K562 treated with DMSO at 1 percent for 4 hours (cell line): ENCODE measurements around the gene ZDHHC1. TPM values are rescaled to one million over a fixed set of nuclear protein-coding genes. Genes with fewer than 3 reads are reported as not detected.

Experiments used
- total RNA-seq: library from RNA; unstranded; fragments of 300-600 nt; gene quantifications from 2 replicates; pipeline ENCODE4 v1.2.3, GENCODE V29; 2022; ENCODE audit not compliant: insufficient read depth

ZDHHC1 gene
- total RNA-seq, result not detected in 2 replicates

GRCh38 chr16:67415872-67416793, at the start of gene ZDHHC1:
Gene ZDHHC1, minus strand, starts transcription at chr16:67416477. Its CDS starts 8,702 bp downstream, at chr16:67407775.

GRCh38 chr16:67430977-67431774, 14.9 kb upstream of the ZDHHC1 start, which contains the start of gene HSD11B2:
Gene HSD11B2, plus strand, starts transcription at chr16:67431121. Its CDS starts 128 bp downstream, at chr16:67431249.

GRCh38 chr16:67393111-67393787, 23.0 kb downstream of the ZDHHC1 start, which contains the start of gene TPPP3:
Gene TPPP3, minus strand, starts transcription at chr16:67393498. Its CDS starts 2,387 bp downstream, at chr16:67391111.

Other genes with a start within 250 kb of the ZDHHC1 start
- 15.7 and 20.6 TPM in 2 replicates for gene NOL3, start 245.9 kb downstream of the ZDHHC1 start, total RNA-seq
- 16.8 and 24.9 TPM in 2 replicates for gene MATCAP1, start 232.5 kb downstream of the ZDHHC1 start, total RNA-seq
- not detected in 2 replicates for gene EXOC3L1, start 226.3 kb downstream of the ZDHHC1 start, total RNA-seq
- gene E2F4, start 224.3 kb downstream of the ZDHHC1 start, total RNA-seq, result 82.7 and 87.6 TPM in 2 replicates
- 1.6 and 4.3 TPM in 2 replicates for gene ELMO3, start 217.3 kb downstream of the ZDHHC1 start, total RNA-seq
- 57.9 and 64.8 TPM in 2 replicates for gene TMEM208, start 189.3 kb downstream of the ZDHHC1 start, total RNA-seq
- 45.2 and 50.9 TPM in 2 replicates for gene FHOD1, start 169.0 kb downstream of the ZDHHC1 start, total RNA-seq
- 1.8 and 2.0 TPM in 2 replicates for gene SLC9A5, start 167.5 kb downstream of the ZDHHC1 start, total RNA-seq
- gene PLEKHG4, start 136.9 kb downstream of the ZDHHC1 start, total RNA-seq, result 29.4 and 39.8 TPM in 2 replicates
- gene KCTD19, start 89.7 kb downstream of the ZDHHC1 start, total RNA-seq, result 0.15 TPM in 1 of 2 replicates, not detected in the other
- 0.30 TPM in 1 of 2 replicates, not detected in the other for gene LRRC36, start 89.7 kb downstream of the ZDHHC1 start, total RNA-seq
- not detected in 2 replicates for gene TPPP3, start 23.0 kb downstream of the ZDHHC1 start, total RNA-seq
- gene HSD11B2, start 14.6 kb upstream of the ZDHHC1 start, total RNA-seq, result not detected in 2 replicates
- gene ATP6V0D1, start 64.7 kb upstream of the ZDHHC1 start, total RNA-seq, result 148 and 171 TPM in 2 replicates
- gene AGRP, start 67.1 kb upstream of the ZDHHC1 start, total RNA-seq, result not detected in 2 replicates
- 13.2 and 15.5 TPM in 2 replicates for gene RIPOR1, start 112.4 kb upstream of the ZDHHC1 start, total RNA-seq
- gene CTCF, start 146.0 kb upstream of the ZDHHC1 start, total RNA-seq, result 25.4 and 34.1 TPM in 2 replicates
- gene CARMIL2, start 228.7 kb upstream of the ZDHHC1 start, total RNA-seq, result 1.4 and 3.7 TPM in 2 replicates
- gene ACD, start 243.8 kb upstream of the ZDHHC1 start, total RNA-seq, result 29.2 and 33.2 TPM in 2 replicates
- 0.59 and 1.4 TPM in 2 replicates for gene PARD6A, start 244.5 kb upstream of the ZDHHC1 start, total RNA-seq